Psoas muscle (tissue), 8 donors: ENCODE measurements around the gene THAP5. TPM values are rescaled to one million over a fixed set of nuclear protein-coding genes. Genes with fewer than 3 reads are reported as not detected.
A peak's percentile ranks its signal among the peaks of the same experiment; 100 is the strongest.

Experiments used
- ATAC-seq, 4 donors: fragments of 200-7000 bp; cut with Tn5 transposase; one replicate each; pipeline ENCODE4 v1.9.1; 2020; ENCODE audit warnings: moderate library complexity in 3 of 4, mild to moderate bottlenecking in 2 of 4
- DNase-seq, 2 donors: peaks; one replicate each; pipeline ENCODE4 v3.0.0-alpha.2; 2020
- H3K27ac ChIP-seq: fragments of 200-600 bp; one replicate; pipeline ENCODE4 v1.8.0; 2022
- H3K27me3 ChIP-seq, 3 donors: fragments of 200-600 bp in 1 of 3; one replicate each; pipeline versions ENCODE4 v1.6.1 to v1.8.0; 2013 to 2022; ENCODE audit warnings: low read length in 2 of 3, mild to moderate bottlenecking in 2 of 3, moderate library complexity in 1 of 3; ENCODE audit not compliant: insufficient read depth in 3 of 3
- H3K36me3 ChIP-seq, 2 donors: fragments of 200-600 bp in 1 of 2; one replicate each; pipeline versions ENCODE4 v1.6.1 to v1.8.0; 2013 to 2022; ENCODE audit warnings: low read depth in 1 of 2, mild to moderate bottlenecking in 1 of 2, moderate library complexity in 1 of 2; ENCODE audit not compliant: insufficient read depth in 1 of 2
- H3K4me1 ChIP-seq: fragments of 200-600 bp; one replicate; pipeline ENCODE4 v1.8.0; 2022
- H3K4me3 ChIP-seq: fragments of 200-600 bp; one replicate; pipeline ENCODE4 v1.8.0; 2022; ENCODE audit warnings: mild to moderate bottlenecking
- H3K9me3 ChIP-seq: fragments of 200-600 bp; one replicate; pipeline ENCODE4 v1.8.0; 2022
- CTCF ChIP-seq: fragments of 200-600 bp; IDR thresholded peaks from one replicate; pipeline ENCODE4 v1.8.0; 2022; ENCODE audit warnings: antibody characterized with exemption
- WGBS, 3 donors: extraction: QIAGEN DNeasy Blood & Tissue Kit; methylation state at CpG; one replicate each; pipeline versions ENCODE4 v1.1.6 to v1.1.7; 2013; 5-methylcytosine and 5-hydroxymethylcytosine counted together
- intact Hi-C, 2 donors: fragments of 100-400 bp; cut with DNase I; formaldehyde crosslinking; loops; one replicate each; pipeline versions ENCODE4 v1.11.0 to v1.14.2; 2022
- polyA plus RNA-seq, 3 donors: library from polyadenylated mRNA; stranded (reverse); fragments of 200-250 nt; gene quantifications; one replicate each; pipeline ENCODE4 v1.2.3, GENCODE V29; 2013
- total RNA-seq, 4 donors: library from RNA; stranded (reverse); fragmentation: NEBNext Ultra II Directional in 2 of 4; extraction: Animal tissue kit (Norgen Biotek cat#: 25700) in 2 of 4; gene quantifications; one replicate each; pipeline versions ENCODE4 v1.2.1 to v1.2.4, GENCODE V29; 2021 to 2023
- donor health status: healthy with polysubstance abuse.
- donor health status: DM: no; HTN: no; CAD: no; lungs with moderate emphysema.
- donor health status: Bipolar disorder and iron deficiency.
- donor health status: healthy.
- donor health status: DM: yes; HTN: yes; CAD: no.
- donor health status: DM: no; HTN: no; CAD: no.
- donor health status: DM: no; HTN: no; CAD: no.
- donor health status: DM: yes; HTN: yes; CAD: no.

The THAP5 gene
- total and polyA plus RNA-seq, 7 donors = 10.2 to 40.3 (median 26.0) TPM

DNA sequence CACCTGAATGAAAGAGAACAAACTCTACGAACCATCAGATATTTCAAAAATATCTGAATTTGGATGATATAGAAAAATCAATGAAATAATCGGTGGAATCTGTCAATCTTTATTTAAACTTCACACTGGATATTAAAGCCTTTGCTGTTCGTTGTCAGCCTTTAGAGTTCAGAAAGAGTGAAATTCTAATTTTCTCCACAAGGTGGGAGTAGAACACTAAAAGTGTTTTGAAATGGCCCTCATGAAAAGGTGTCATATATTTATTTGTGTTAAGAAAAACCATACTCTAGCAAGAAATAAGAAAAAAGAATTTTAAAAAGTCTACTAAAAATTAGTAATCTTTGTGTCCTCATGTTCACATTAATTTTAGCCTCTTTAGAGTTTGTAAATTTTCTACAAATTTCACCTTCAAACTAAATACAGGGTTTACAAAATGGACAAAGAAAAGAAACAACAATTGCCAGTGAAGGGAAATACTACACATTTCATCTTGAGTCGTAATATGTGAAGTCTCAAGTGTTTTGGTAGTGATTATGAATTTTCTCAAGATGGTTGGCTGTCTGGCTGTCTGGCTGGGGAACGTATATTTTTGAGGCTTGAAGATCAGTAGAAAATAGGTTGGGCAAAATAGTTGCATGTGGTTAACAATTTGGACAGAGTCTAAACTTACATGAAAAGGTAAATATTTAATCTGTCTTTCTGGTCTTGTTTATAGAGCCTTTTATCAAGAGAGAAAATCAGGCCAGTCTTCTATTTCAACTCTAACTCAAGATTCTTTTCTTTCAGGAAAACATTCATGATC lies 43.8 kb upstream of the THAP5 start:
- Histone ChIP-seq H3K4me3 (no peak overlapping the region), H3K9me3 (no peaks in the 10 kb centered on the region), H3K4me1 (no peaks in the 10 kb centered on the region), H3K36me3 (no peaks in the 10 kb centered on the region), H3K27ac (no peak overlapping the region), H3K27me3 (no peaks in the 10 kb centered on the region)
- ATAC-seq (peak in 2 of 4 donors; percentile 44 to 68), DNase-seq (no peak)
- intact Hi-C loops = loop anchor here in 1 of 2 donors (10.0 kb wide), 1 partner anchor 261 kb away; no protein-coding TSS in a partner anchor
- peak; percentile 81 for TF ChIP-seq CTCF
- 24 to 25% (median 24%) methylated on average over 5 of the region's 5 CpGs for WGBS, 3 donors

DNA sequence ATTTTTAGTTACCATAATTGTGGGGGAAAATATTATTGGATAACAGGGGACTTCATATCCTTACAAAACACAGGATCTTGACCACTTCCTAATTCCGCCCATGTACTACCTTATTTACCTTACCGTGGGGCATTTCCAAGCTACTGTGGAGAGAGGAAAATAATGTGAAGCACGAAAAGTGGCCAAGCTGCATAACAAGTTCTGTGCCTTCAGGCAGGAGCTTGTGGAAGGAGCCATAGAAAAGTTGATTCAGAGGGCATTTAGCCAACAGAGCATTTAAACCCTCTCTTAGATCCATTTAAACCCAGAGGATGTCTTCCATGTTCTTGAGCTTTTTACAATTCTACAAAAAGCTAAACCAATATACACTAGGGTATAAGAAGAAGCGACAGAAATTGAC lies 41.8 kb upstream of the THAP5 start:
- DNase-seq (no peak), ATAC-seq (no peak)
- Histone ChIP-seq H3K36me3 (no peaks in the 10 kb centered on the region), H3K4me3 (no peak overlapping the region), H3K27me3 (no peaks in the 10 kb centered on the region), H3K9me3 (no peaks in the 10 kb centered on the region), H3K4me1 (no peaks in the 10 kb centered on the region), H3K27ac (no peak overlapping the region)
- TF ChIP-seq CTCF = no peak
- intact Hi-C loops = loop anchor here in 1 of 2 donors (10.0 kb wide), 1 partner anchor 264 kb away; no protein-coding TSS in a partner anchor
- 69 to 81% (median 81%) methylated on average over 4 of the region's 4 CpGs for WGBS, 3 donors

DNA sequence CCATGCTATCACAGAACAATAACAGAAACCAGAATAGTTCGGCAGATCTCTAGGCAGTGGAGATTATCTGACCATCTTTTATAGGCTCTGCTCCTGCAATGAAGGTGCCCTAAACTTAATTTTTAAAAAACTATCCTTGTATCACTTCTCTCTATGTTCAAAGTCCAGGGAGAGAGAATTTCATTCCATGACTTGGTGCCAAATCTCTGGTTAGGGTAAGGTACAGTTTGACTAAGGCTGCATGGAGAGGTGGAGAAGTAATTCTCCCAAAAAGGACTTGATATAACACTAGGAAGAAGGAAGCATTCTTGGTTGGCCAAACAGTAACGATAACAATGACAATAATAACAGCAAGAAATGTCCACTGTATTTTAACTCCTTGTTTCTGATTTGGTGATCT lies 40.1 kb upstream of the THAP5 start:
- WGBS, 3 donors = 68 to 78% (median 78%) methylated on average over 2 of the region's 2 CpGs
- Histone ChIP-seq H3K4me3 (no peak overlapping the region), H3K4me1 (no peaks in the 10 kb centered on the region), H3K36me3 (no peaks in the 10 kb centered on the region), H3K9me3 (no peaks in the 10 kb centered on the region), H3K27me3 (no peaks in the 10 kb centered on the region), H3K27ac (no peak overlapping the region)
- ATAC-seq (no peak), DNase-seq (no peak)
- no peak for TF ChIP-seq CTCF
- intact Hi-C loops = loop anchor here in 1 of 2 donors (10.0 kb wide), 1 partner anchor 265 kb away; no protein-coding TSS in a partner anchor

DNA sequence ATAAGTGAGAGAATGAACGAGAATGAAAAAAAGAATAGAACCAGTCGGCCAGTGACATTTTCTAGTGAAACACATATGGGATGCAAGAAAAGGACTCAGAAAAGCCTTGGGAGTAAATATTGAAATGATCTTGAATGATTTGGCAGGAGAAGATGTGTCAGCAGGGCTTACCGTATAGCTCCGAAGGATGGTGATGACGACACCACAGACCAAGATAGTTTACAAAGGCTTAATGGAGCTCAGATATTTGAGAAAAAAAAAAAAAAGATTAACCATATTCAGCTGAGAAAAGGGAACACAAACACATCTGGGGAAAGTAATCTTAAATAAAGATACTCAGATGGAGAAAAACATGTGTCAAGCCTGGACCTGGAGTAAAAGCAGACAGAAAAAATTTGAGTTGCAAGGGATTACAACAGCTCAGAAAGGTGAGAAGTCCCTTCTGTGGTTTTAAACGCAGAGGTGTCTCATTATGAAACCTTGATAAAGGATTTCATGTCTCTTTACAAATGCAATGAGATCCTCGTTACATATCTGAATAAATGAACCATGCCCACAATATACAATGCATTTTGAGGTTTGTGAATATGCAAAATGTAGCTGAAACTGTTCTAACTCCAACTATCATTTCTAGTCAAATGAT lies 36.2 kb upstream of the THAP5 start:
- WGBS, 3 donors = 78 to 85% (median 81%) methylated on average over 7 of the region's 7 CpGs
- Histone ChIP-seq H3K9me3 (no peaks in the 10 kb centered on the region), H3K27me3 (no peaks in the 10 kb centered on the region), H3K27ac (no peak overlapping the region), H3K4me1 (no peaks in the 10 kb centered on the region), H3K36me3 (no peaks in the 10 kb centered on the region), H3K4me3 (no peak overlapping the region)
- TF ChIP-seq CTCF = no peak
- ATAC-seq (no peak), DNase-seq (no peak)
- intact Hi-C loops = no loop called here
